Omental fat pad (tissue), 4 donors: Measurements from ENCODE around the gene SLC30A4. TPM values are rescaled to one million over a fixed set of nuclear protein-coding genes. Genes with fewer than 3 reads are reported as not detected.
"Not testable (repeated sequence)": the region's sequence is repeated elsewhere in the genome, so short reads cannot be mapped to it uniquely, and the experiment has no call there.

Source experiments
- ATAC-seq: fragments of 150-250 bp; one replicate; pipeline ENCODE4 v1.9.1; 2016; ENCODE audit warnings: mild to moderate bottlenecking, moderate library complexity; ENCODE audit not compliant: low FRiP score
- DNase-seq: peaks from one replicate; pipeline ENCODE4 v3.0.0-alpha.2; 2019; ENCODE audit warnings: low spot score
- total RNA-seq, 4 donors: library from RNA; depleted of rRNA; stranded (reverse); fragments of >200 nt; gene quantifications; one replicate each; pipeline ENCODE4 v1.1.0, GENCODE V29; 2016
- TF ChIP-seq, protein P1 (sequence below), 3 donors: fragments of 450-650 bp; IDR thresholded peaks; one replicate each; pipeline ENCODE4 v1.5.1; 2016 to 2017; ENCODE audit warnings: antibody characterized with exemption in 3 of 3, mild to moderate bottlenecking in 3 of 3, moderate library complexity in 2 of 3

The SLC30A4 gene
- total RNA-seq, 4 donors from 2014 or later = 7.0 to 12.6 (median 8.5) TPM

DNA sequence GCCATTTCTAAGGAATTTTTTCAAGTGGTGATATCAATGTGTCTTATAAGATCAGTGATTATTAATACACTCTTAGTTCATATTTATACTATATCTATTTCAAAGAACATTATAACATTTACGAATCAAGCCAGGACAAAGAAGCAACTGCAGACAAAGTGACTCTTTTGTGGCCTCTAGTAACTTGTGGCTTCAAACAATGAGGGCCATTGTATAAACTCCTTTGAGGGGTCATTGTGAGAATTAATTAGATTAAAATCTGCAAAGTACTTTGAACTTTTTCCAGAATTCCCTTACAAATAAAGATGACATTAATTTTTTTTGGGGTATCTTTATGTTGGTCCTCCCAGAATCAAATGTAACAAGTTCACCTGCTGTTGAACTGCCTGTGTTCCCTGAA is 12.3 kb upstream of the SLC30A4 start:
- TF ChIP-seq, protein P1, sequence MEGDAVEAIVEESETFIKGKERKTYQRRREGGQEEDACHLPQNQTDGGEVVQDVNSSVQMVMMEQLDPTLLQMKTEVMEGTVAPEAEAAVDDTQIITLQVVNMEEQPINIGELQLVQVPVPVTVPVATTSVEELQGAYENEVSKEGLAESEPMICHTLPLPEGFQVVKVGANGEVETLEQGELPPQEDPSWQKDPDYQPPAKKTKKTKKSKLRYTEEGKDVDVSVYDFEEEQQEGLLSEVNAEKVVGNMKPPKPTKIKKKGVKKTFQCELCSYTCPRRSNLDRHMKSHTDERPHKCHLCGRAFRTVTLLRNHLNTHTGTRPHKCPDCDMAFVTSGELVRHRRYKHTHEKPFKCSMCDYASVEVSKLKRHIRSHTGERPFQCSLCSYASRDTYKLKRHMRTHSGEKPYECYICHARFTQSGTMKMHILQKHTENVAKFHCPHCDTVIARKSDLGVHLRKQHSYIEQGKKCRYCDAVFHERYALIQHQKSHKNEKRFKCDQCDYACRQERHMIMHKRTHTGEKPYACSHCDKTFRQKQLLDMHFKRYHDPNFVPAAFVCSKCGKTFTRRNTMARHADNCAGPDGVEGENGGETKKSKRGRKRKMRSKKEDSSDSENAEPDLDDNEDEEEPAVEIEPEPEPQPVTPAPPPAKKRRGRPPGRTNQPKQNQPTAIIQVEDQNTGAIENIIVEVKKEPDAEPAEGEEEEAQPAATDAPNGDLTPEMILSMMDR (IDR thresholded peaks at IDR 0.05) = no peak
- ATAC-seq = no peak
- no peak for DNase-seq

DNA sequence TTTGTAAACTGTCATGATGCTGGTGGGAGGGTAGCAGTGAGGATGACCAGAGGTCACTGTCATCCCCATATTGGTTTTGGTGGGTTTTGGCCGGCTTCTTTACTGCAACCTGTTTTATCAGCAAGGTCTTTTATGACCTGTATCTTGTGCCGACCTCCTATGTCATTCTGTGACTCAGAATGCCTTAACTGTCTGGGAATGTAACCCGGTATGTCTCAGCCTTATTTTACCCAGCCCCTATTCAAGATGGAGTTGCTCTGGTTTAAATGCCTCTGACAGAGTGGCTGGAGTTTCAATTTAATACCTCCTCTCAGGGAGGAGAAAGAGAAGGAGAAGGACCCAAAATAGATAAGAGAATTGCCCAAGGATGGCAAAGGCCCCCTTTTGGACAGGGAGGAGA is 10.3 kb upstream of the SLC30A4 start:
- DNase-seq, ATAC-seq: not testable (repeated sequence)

DNA sequence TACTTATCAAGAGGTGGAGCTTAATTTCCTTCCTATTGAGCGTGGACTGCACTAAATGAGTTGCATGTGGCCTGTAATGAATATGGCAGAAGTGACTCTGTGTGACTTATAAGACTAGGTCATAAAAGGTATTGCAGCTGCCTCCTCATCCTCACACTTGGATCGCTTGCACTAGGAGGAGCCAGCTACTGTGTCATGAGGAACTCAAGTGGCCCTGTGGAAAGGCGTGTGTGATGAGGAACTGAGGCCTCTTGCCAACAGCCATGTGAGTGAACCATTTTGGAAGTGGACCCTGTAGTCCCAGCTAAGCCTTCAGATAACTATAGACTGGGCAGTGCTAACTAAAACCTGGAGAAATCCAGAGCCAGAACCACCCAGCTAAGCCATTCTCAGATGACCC is 7.1 kb upstream of the SLC30A4 start:
- ATAC-seq = no peak
- DNase-seq = no peak
- TF ChIP-seq, protein P1 (IDR thresholded peaks at IDR 0.05) = no peak

DNA sequence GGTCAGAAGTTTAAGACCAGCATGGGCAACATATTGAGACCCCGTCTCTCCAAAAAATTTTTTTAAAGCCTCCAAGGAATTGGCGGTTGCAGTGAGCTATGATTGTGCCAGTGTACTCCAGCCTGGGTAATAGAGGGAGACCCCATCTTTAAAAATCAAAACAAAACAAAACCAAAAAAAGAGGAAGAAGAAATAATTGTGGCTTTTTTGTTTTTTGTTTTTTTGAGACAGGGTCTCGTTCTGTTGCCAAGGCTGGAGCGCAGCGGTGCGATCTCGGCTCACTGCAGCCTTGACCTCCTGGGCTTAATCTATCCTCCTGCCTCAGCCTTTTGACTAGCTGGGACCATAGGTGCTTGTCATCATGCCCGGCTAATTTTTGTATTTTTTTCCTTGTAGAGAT is 4.5 kb upstream of the SLC30A4 start:
- DNase-seq (no peak), ATAC-seq (no peak)
- TF ChIP-seq, protein P1 (IDR thresholded peaks at IDR 0.05) = no peak

DNA sequence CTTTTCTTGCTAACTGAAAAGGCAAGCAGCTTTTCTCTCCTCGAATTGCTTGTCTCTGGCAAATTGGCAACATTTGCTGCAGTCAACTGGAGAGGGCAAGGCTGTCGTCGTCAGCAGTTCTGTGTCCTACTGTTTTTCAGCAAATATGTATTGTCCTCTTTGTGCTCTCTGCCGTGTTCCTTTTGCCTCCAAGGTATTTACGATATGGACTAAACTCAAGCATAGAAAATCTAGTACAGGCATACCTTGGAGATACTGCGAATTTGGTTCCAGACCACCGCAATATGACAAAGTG is 558 bp upstream of the SLC30A4 start:
- ATAC-seq = peak; percentile 11
- no peak for DNase-seq
- TF ChIP-seq, protein P1 (IDR thresholded peaks at IDR 0.05) = no peak

DNA sequence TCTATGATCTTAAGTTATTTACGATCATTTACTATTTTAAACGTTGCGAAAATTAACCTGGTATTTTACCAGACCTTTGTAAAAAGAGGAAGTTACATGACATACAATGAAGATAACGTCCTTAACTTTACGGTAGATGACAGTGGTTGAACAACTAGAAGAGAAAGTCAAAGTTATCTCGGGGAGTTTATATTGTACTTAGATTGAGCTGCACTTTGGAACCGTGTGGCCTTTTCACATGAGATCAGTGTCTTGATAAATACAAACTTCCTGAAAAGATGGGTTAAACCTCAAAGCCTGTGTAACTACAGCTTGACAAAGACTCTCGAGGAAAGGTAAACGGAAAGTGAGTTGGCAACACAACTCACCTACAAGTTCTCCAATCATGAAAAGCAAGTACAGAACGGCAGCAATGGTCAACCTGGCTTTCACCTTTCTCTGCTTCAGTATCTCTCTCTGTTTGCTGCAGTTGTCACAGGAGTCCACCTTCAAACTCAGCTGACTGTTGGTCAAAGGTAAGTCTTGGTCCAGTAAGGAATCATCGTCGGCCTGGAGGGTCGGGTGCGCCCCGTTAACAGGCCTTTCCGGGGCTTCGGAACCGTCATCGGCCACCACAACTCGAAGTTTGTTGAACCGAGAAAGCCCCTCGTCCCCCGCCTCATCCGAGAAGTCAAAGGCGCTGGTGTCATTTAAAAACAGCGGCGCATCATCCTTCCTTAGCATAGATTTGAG is 793 bp downstream of the SLC30A4 start:
- DNase-seq (no peak), ATAC-seq (peak; percentile 8)
- TF ChIP-seq, protein P1 (IDR thresholded peaks at IDR 0.05) = no peak

DNA sequence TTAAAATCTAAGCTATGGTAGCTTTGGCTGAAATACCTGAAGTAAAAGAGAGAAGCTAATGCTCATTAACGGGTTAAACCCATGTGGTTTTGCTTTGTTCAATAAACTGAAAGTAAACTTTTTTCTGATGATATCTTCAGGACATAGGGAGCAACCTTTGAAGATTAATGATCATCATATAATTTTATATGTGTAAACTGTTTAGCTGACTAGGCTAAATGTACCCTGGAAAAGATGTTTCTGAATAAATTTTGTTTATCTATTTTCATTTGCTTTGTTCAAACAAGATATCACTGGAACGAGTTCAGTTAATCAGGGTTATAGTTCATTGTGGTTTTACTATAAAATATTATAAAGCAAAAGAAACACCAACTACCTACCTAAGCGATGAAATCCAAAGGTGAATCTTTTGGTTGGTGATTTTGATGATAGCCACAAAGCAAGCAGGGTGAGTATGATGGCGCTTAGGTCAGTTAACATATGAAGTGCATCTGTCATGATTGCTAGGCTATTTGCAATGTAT is 11.7 kb downstream of the SLC30A4 start:
- DNase-seq (no peak), ATAC-seq (no peak)
- TF ChIP-seq, protein P1 (IDR thresholded peaks at IDR 0.05) = no peak

DNA sequence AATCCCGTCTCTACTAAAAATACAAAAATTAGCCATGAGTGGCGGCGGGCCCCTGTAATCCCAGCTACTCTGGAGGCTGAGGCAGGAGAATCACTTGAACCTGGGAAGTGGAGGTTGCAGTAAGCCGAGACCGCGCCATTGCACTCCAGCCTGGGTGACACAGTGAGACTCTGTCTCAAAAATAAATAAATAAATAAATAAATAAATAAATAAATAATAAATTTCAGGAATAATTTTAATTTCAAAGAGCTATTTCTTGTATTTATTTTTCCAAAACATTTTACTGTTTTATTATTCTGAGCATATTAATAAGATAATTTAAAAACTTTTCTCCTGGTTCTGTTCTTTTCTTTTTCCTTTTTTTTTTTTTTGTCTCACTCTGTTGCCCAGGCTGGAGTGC is 15.4 kb downstream of the SLC30A4 start:
- DNase-seq, ATAC-seq: not testable (repeated sequence)
